G401.6 (cell line): ENCODE results near the gene PTPRF.

Experiments
- FAIRE-seq: peaks from 2 replicates; lab custom pipeline; 2012; peaks lifted over from hg19 to GRCh38; lab: Jason Lieb, UNC

Gene PTPRF

DNA sequence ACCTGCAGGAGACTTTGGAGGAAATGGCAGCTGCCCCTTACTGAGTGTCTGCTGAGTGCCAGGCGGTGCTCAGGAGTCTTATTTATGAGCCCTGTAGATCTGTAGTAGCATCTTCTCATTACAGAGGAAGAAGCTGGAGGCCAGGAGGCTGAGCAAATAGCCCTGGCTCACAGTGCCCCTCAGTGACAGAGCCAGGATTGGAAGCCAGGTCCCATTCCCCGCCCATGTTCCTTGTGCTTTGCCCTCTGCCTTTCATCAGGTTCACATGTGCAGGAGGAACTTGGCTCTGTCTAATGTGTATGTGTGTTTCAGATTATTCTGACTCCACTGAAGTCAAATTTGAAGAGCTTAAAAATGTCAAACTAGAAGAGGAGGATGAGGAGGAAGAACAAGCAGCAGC is 140.5 kb downstream of the PTPRF start:
- FAIRE-seq: no peak

DNA sequence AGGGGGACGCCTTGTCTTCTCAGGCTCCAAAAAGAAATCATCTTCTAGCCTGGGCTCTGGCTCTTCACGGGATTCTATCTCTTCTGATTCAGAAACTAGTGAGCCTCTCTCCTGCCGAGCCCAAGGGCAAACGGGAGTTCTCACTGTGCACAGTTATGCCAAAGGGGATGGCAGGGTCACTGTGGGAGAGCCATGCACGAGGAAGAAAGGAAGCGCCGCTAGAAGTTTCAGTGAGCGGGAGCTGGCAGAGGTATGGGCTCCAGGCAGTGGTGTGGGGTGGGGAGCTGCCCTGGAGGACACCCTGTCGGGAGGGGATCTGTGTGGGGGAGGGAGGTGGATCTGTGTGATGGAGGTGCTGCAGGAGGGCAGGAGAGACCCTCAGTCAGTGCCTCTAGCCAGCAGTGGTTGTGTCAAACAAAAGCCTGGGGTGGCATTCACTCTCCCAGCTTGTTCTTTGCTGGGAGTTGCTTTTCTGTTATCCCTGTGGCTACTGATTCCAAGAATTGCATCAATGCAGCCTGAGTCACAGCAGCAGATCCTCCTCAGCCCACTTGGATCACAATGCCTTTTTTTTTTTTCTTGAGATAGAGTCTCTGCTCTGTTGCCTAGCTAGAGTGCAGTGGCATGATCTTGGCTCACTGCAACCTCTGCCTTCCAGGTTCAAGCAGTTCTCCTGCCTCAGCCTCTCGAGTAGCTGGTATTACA is 141.1 kb downstream of the PTPRF start:
- no peak for FAIRE-seq

- FAIRE-seq: no peak
Measured at GRCh38 chr1:43673261-43673660, 142.6 kb downstream of the PTPRF start.
